ENCODE data around the gene COLEC12. TPM values are rescaled to one million over a fixed set of nuclear protein-coding genes. Genes with fewer than 3 reads are reported as not detected.

Gene COLEC12
- 68.7 to 70.5 TPM (median 70.0 TPM) in 3 replicates for total RNA-seq

DNA sequence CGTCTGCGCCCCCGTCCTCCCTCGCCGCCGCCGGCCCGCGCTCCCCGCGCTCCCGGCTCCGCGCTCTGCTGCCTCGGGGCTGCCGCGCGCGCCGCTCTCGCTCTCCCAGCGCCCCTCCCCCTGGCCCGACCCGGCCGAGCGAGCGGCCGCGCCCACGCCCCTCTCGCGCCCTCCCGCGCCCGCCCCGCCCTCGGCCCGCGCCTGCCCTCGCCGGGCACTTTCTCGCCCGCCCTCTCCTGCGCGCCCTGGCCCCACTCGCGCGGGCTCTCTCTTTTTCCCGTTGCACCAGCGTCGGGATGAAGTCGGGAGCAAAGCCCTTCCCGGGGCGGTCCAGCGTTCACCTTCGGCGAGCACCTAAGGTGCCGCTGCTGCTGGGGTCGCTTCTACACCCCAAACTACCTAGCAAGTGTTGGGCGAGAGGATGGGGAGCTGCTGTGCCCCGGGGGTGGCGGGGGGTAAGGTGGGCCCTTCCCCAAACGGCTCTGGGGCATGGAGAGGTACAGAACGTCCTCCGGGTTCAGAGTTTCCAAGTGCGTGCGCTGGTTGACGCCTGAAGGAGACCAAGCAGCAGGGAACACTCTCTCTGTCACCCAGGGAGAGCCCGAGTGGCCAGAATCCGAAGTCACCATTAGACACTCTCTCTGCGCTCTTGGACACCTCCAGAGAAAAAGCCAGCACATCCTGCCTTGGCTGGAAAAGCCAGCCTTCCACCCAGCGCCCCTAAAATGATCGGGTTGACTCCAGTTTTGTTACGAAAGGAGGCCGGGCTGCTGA is at the start of gene COLEC12:
Gene COLEC12, minus strand, starts transcription at position 70 of the 774 bp plus-strand sequence. CDS start 187 bp downstream, outside the sequence.
- no peaks in the 10 kb centered on the region for H3K36me3 Mint-ChIP-seq
- H3K27me3 Mint-ChIP-seq (ENCODE audit: low read depth), result peaks cover 10% of the 10 kb centered on the region
- peak in 1 of 2 experiments; percentile 39 for DNase-seq (ENCODE audit: low spot score in 2 of 2, unreplicated experiment in 2 of 2)
- H3K4me3 Mint-ChIP-seq, result peak within 1 kb of the TSS; percentile 89
- H3K4me1 Mint-ChIP-seq, result peaks cover 54% of the 10 kb centered on the region
- TF ChIP-seq, protein P1, sequence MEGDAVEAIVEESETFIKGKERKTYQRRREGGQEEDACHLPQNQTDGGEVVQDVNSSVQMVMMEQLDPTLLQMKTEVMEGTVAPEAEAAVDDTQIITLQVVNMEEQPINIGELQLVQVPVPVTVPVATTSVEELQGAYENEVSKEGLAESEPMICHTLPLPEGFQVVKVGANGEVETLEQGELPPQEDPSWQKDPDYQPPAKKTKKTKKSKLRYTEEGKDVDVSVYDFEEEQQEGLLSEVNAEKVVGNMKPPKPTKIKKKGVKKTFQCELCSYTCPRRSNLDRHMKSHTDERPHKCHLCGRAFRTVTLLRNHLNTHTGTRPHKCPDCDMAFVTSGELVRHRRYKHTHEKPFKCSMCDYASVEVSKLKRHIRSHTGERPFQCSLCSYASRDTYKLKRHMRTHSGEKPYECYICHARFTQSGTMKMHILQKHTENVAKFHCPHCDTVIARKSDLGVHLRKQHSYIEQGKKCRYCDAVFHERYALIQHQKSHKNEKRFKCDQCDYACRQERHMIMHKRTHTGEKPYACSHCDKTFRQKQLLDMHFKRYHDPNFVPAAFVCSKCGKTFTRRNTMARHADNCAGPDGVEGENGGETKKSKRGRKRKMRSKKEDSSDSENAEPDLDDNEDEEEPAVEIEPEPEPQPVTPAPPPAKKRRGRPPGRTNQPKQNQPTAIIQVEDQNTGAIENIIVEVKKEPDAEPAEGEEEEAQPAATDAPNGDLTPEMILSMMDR (IDR thresholded peaks at IDR 0.05; ENCODE audit: unreplicated experiment), result no peak
- peak within 1 kb of the TSS; percentile 95 for H3K27ac Mint-ChIP-seq
- no peaks in the 10 kb centered on the region for H3K9me3 Mint-ChIP-seq

DNA sequence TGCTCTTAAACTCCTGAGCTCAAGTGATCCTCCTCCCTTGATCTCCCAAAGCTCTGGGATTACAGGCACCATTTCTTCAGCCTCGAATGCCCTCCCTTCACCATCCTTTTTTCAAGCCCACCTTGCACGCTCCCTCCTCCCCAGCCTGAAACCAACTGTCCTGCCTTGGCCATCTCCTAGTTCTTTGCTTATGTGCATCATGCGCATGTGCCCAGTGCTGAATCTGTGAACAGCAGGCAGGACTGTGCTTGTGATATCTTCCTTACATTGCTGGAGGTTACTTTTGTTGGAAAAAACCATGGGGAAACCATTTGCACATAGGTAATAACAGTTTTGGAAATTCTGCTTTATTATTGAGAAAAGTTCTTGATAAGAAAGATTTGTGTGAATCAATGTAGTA is 49.5 kb upstream of the COLEC12 start:
- Mint-ChIP-seq H3K27me3 (ENCODE audit: low read depth) (peaks cover 6% of the 10 kb centered on the region), H3K4me1 (no peaks in the 10 kb centered on the region), H3K9me3 (peaks cover 6% of the 10 kb centered on the region), H3K27ac (no peak overlapping the region), H3K36me3 (no peaks in the 10 kb centered on the region), H3K4me3 (no peak overlapping the region)
- TF ChIP-seq, protein P1 (IDR thresholded peaks at IDR 0.05; ENCODE audit: unreplicated experiment), result no peak
- no peak for DNase-seq (ENCODE audit: low spot score in 2 of 2, unreplicated experiment in 2 of 2)

DNA sequence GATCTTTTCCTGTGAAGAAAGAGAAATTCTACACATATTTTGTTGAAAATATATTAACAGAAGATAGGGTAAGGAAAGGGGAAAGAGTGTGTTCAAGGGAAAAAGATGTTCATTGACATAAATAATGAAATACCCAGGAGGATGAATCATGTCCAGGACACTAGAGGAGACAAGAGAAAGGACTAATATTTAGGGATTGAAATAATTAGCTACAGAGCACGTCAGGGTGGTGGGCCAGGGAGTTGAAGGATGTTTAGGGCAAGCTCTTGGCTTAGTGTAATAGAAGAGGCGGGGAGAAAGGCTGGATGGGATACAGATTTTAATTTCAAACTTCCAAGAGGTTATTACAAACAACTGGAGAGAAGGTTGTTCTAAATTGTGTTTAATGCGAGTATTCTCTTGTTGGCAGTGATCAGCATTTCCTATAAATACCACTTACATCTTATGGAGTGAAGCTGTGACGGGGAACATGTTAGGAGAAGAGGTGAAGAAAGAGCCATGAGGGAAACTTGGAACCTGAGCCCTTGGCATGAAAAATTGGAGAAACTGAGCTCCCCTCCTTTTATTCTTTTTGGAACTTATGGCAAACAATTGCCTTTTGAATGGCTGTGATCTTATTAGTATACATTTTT is 43.1 kb upstream of the COLEC12 start:
- Mint-ChIP-seq H3K4me3 (no peak overlapping the region), H3K27me3 (ENCODE audit: low read depth) (peaks cover 22% of the 10 kb centered on the region), H3K27ac (no peak overlapping the region), H3K36me3 (no peaks in the 10 kb centered on the region), H3K9me3 (no peaks in the 10 kb centered on the region), H3K4me1 (no peaks in the 10 kb centered on the region)
- TF ChIP-seq, protein P1 (IDR thresholded peaks at IDR 0.05; ENCODE audit: unreplicated experiment), result no peak
- no peak for DNase-seq (ENCODE audit: low spot score in 2 of 2, unreplicated experiment in 2 of 2)

DNA sequence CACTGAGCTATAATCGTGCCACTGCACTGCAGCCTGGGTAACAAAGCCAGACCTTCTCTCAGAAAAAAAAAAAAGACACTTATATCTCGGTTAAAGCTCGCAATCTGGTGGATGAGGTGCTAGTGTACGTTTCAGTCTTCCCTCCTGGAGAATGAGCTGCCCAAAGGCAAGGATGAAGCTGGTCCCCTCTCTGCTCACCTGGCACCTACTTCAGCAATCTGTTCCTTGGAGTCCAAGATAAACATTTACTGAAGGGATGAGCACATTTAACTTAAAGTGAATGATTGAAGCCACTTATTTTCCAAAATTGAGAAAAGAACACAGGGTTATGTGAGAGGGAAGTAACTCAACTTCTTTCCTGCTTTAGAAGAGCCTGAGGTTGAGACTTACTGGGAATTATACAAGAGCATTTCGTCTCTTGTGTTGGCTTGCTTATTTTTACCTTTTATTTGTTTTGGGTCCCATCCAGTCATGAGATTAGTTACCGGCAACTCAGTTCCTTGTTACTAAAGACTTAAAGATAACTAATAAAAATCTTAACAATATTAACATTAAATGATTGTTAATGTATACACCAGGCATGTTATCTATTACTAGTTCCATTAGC is 33.6 kb upstream of the COLEC12 start:
- no peaks in the 10 kb centered on the region for H3K9me3 Mint-ChIP-seq
- no peaks in the 10 kb centered on the region for H3K36me3 Mint-ChIP-seq
- no peaks in the 10 kb centered on the region for H3K27me3 Mint-ChIP-seq (ENCODE audit: low read depth)
- peaks cover 8% of the 10 kb centered on the region for H3K4me1 Mint-ChIP-seq
- peak overlapping the region; percentile 72 for H3K27ac Mint-ChIP-seq
- no peak for DNase-seq (ENCODE audit: low spot score in 2 of 2, unreplicated experiment in 2 of 2)
- H3K4me3 Mint-ChIP-seq, result no peak overlapping the region
- TF ChIP-seq, protein P1 (IDR thresholded peaks at IDR 0.05; ENCODE audit: unreplicated experiment), result no peak

DNA sequence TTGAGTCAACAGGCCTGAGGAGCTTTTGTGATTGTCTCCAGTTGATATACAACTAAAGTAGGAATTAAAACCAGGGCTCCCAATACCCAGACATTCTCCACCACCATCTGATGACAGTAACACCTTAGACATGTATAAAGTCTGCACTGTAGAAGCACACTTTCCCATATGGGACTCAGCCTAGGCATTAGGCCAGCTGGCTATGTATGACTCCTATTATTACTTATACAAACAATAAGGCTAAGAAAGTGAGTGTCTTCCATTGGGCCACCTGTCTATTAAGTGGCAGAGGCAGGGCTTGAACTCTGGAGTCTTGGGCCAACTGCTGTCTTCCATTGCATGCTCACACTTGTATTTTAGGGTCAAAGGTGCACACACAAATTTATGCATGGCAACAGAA is 32.1 kb upstream of the COLEC12 start:
- peaks cover 19% of the 10 kb centered on the region for H3K4me1 Mint-ChIP-seq
- H3K27ac Mint-ChIP-seq, result no peak overlapping the region
- no peaks in the 10 kb centered on the region for H3K36me3 Mint-ChIP-seq
- no peaks in the 10 kb centered on the region for H3K27me3 Mint-ChIP-seq (ENCODE audit: low read depth)
- TF ChIP-seq, protein P1 (IDR thresholded peaks at IDR 0.05; ENCODE audit: unreplicated experiment), result no peak
- no peak overlapping the region for H3K4me3 Mint-ChIP-seq
- no peaks in the 10 kb centered on the region for H3K9me3 Mint-ChIP-seq
- no peak for DNase-seq (ENCODE audit: low spot score in 2 of 2, unreplicated experiment in 2 of 2)

All from mesothelial cell of epicardium (in vitro differentiated cells).